RWPE1 (cell line): Measurements from ENCODE around the gene SPARC.

ENCODE experiments used
- CTCF ChIA-PET: fragments of 350-600 bp; sonication (Branson Sonifier 250); formaldehyde crosslinking; extraction: SDS; loops from one replicate; lab custom pipeline; 2021; lab: Yijun Ruan, JAX
- POLR2A ChIA-PET: fragments of 400-600 bp; formaldehyde crosslinking; extraction: SDS; loops from one replicate; lab custom pipeline; 2020; ENCODE audit warnings: antibody characterized with exemption; ENCODE audit not compliant: low non-redundant PET; lab: Yijun Ruan, JAX
- DNase-seq: peaks from one replicate; pipeline ENCODE4 v3.0.0; 2012; ENCODE audit warnings: low spot score
- H3K27ac ChIP-seq: fragments of 450-650 bp; 2 replicates; pipeline ENCODE4 v1.5.1; 2017
- CTCF ChIP-seq: fragments of 450-650 bp; conservative IDR thresholded peaks from 2 replicates; pipeline ENCODE4 v1.5.1; 2017; ENCODE audit warnings: low read depth, mild to moderate bottlenecking

The SPARC gene

DNA sequence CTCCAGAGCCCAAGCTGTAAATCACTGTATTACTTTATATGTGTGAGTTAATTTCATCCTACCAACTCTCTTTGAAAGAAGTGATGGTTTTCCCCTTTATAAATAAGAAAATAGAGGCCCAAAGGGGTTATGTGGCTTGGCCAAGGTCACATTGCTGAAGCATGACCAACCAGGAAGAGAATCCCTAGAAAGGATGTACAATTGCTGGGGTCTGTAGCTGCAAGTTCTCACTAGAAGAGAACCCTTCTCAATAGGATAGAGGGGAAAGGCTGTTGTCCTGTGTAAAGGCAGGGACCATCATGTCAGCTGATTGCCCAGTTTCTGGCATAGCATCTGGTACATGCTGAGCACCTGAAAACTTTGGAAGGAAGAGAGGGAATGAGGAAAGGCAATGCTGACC, 56.6 kb downstream of the SPARC start:
- DNase-seq: no peak
- peak overlapping the region; percentile 56 for H3K27ac ChIP-seq
- no peak for TF ChIP-seq CTCF
- ChIA-PET POLR2A (interaction anchor here (0.6 kb wide), 1 partner anchor 112 kb away, joined by 3 read pairs; no protein-coding TSS in a partner anchor), CTCF (interaction anchor here (0.8 kb wide), 1 partner anchor 22 kb away, joined by 3 read pairs; no protein-coding TSS in a partner anchor)

DNA sequence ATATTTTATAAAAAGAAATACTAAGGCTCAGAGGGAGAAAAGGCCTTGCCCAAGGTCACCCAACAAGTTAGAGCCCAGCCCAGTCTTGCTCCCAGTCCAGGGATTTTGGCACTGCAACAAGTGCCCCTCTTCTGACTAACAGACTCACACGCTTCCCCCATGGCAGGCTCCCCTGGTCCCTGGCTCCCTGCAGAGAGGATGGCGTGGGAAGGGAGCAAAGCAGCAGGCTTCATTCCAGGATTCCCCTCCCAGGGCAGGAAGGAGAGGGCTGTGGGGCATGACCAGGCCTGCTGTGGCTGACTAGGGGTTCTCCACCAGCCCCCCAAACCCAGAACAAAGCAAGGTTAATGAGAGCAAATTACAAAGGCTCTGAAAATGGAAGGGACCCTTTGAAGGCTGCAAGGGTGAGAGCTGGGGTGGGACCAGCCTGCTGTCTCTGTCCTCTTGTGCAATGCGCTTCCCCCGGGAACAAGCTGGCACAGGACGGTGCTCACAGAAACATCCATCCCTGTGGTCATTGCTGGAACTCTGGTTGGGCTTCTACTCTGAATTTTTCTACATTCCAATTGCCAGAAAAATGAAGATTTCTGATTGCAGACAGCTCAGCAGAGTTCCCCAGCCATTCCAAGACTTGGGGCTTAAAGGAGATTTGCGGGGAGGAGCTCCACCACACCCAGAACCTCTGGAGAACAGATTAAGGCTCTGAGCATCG, 58.4 kb downstream of the SPARC start:
- CTCF ChIA-PET: interaction anchor here (1.1 to 1.5 kb wide), 2 partner anchors 10 to 24 kb away, joined by 6 read pairs; no protein-coding TSS in a partner anchor
- TF ChIP-seq CTCF: no peak
- peak overlapping the region; percentile 99 for H3K27ac ChIP-seq
- POLR2A ChIA-PET: no interaction called here
- DNase-seq: no peak

GRCh38 chr5:151627650-151628049, 59.1 kb downstream of the SPARC start:
- CTCF ChIA-PET: interaction anchor here (1.0 to 1.5 kb wide), 4 partner anchors 10 to 32 kb away, joined by 3 to 6 read pairs (median 4); no protein-coding TSS in a partner anchor
- DNase-seq: no peak
- peak overlapping the region; percentile 99 for H3K27ac ChIP-seq
- TF ChIP-seq CTCF: no peak
- POLR2A ChIA-PET: no interaction called here

GRCh38 chr5:151625285-151625684, 61.4 kb downstream of the SPARC start:
- TF ChIP-seq CTCF: no peak
- CTCF ChIA-PET: interaction anchor here (0.6 kb wide), 1 partner anchor 34 kb away, joined by 3 read pairs; no protein-coding TSS in a partner anchor
- DNase-seq: no peak
- POLR2A ChIA-PET: no interaction called here
- H3K27ac ChIP-seq: peak overlapping the region; percentile 59

GRCh38 chr5:151624476-151624875, 62.2 kb downstream of the SPARC start:
- ChIA-PET POLR2A (no interaction called here), CTCF (interaction anchor here (0.6 kb wide), 2 partner anchors 35 to 74 kb away, joined by 3 to 4 read pairs; no protein-coding TSS in a partner anchor)

More at GRCh38 chr5:151624476-151624875, 62.2 kb downstream of the SPARC start:
- TF ChIP-seq CTCF: no peak
- no peak overlapping the region; the same call in 1 of the 2 replicates for H3K27ac ChIP-seq
- DNase-seq: no peak
